Inflammatory macrophage (primary cell): ENCODE measurements around the gene ERI3.

Experiments
- DNase-seq, 2 donors: peaks; one replicate each; pipeline ENCODE4 v3.0.0-alpha.2; 2020 to 2022

The ERI3 gene

GRCh38 chr1:44282704-44283426, 72.2 kb downstream of the ERI3 start:
- no peak for DNase-seq

- DNase-seq = peak; percentile 84 to 88
Measured at GRCh38 chr1:44281962-44282703, 72.9 kb downstream of the ERI3 start.

- no peak for DNase-seq
Measured at GRCh38 chr1:44276901-44277300, 78.2 kb downstream of the ERI3 start.

GRCh38 chr1:44275991-44276405, 79.1 kb downstream of the ERI3 start:
- peak; percentile 46 to 51 for DNase-seq

GRCh38 chr1:44275296-44275962, 79.6 kb downstream of the ERI3 start:
- DNase-seq = no peak

GRCh38 chr1:44273560-44274350, 81.3 kb downstream of the ERI3 start:
- DNase-seq = peak; percentile 24 to 45

GRCh38 chr1:44272992-44273391, 82.1 kb downstream of the ERI3 start:
- DNase-seq = no peak

- DNase-seq = no peak
Measured at GRCh38 chr1:44271646-44272045, 83.4 kb downstream of the ERI3 start.

- DNase-seq = no peak
Measured at GRCh38 chr1:44270686-44271628, 84.1 kb downstream of the ERI3 start.

- no peak for DNase-seq
Measured at GRCh38 chr1:44268054-44268453, 87.0 kb downstream of the ERI3 start.

- no peak for DNase-seq
Measured at GRCh38 chr1:44267438-44267837, 87.6 kb downstream of the ERI3 start.

GRCh38 chr1:44266400-44267344, 88.4 kb downstream of the ERI3 start:
- DNase-seq = no peak

- peak in 1 of 2 donors; percentile 38 for DNase-seq
Measured at GRCh38 chr1:44265656-44266358, 89.2 kb downstream of the ERI3 start.

GRCh38 chr1:44264451-44264771, 90.6 kb downstream of the ERI3 start:
- DNase-seq = no peak

GRCh38 chr1:44263568-44264450, 91.2 kb downstream of the ERI3 start:
- DNase-seq = peak; percentile 62 to 79

GRCh38 chr1:44262816-44263567, 92.1 kb downstream of the ERI3 start:
- peak; percentile 14 to 24 for DNase-seq

- DNase-seq = no peak
Measured at GRCh38 chr1:44262414-44262813, 92.6 kb downstream of the ERI3 start.

- peak; percentile 72 to 83 for DNase-seq
Measured at GRCh38 chr1:44261962-44262361, 93.1 kb downstream of the ERI3 start.
